Neural progenitor cell (in vitro differentiated cells): ENCODE results near the gene ALDH1L1. TPM values are rescaled to one million over a fixed set of nuclear protein-coding genes. Genes with fewer than 3 reads are reported as not detected.
A peak's percentile ranks its signal among the peaks of the same experiment; 100 is the strongest.

Experiments
- DNase-seq: peaks from one replicate; pipeline ENCODE4 v3.0.0-alpha.2; 2016; ENCODE audit warnings: low spot score
- H2AFZ ChIP-seq: fragments of 200-600 bp; sonication (generic); replicated peaks from 2 replicates; pipeline ENCODE4 v1.6.1; 2016; ENCODE audit warnings: antibody characterized with exemption
- H3F3A ChIP-seq: fragments of 200-600 bp; sonication (generic); 2 replicates; pipeline ENCODE4 v1.6.1; 2016; ENCODE audit warnings: antibody characterized with exemption, low read depth
- H3K27ac ChIP-seq: fragments of 200-600 bp; sonication (generic); 2 replicates; pipeline ENCODE4 v1.5.1; 2016; ENCODE audit warnings: mild to moderate bottlenecking
- H3K27me3 ChIP-seq: fragments of 200-600 bp; sonication (generic); 2 replicates; pipeline ENCODE4 v1.6.1; 2016; ENCODE audit warnings: mild to moderate bottlenecking, moderate library complexity
- H3K36me3 ChIP-seq: fragments of 200-600 bp; sonication (generic); 2 replicates; pipeline ENCODE4 v1.5.1; 2016
- H3K4me1 ChIP-seq: fragments of 200-600 bp; sonication (generic); 2 replicates; pipeline ENCODE4 v1.6.1; 2016; ENCODE audit warnings: mixed run types
- H3K4me2 ChIP-seq: fragments of 200-600 bp; sonication (generic); 2 replicates; pipeline ENCODE4 v1.6.1; 2016
- H3K4me3 ChIP-seq: fragments of 200-600 bp; sonication (generic); 2 replicates; pipeline ENCODE4 v1.5.1; 2016
- H3K79me2 ChIP-seq: fragments of 200-600 bp; sonication (generic); 2 replicates; pipeline ENCODE4 v1.6.1; 2016; ENCODE audit warnings: low read depth
- H3K9ac ChIP-seq: fragments of 200-600 bp; sonication (generic); 2 replicates; pipeline ENCODE4 v1.6.1; 2016
- H3K9me3 ChIP-seq: fragments of 200-600 bp; sonication (generic); 2 replicates; pipeline ENCODE4 v1.5.1; 2016; ENCODE audit warnings: low read depth
- H4K20me1 ChIP-seq: fragments of 200-600 bp; sonication (generic); 2 replicates; pipeline ENCODE4 v1.6.1; 2016; ENCODE audit warnings: low read depth
- H3K27ac Mint-ChIP-seq: 3 replicates; pipeline ENCODE4 v1.8.0; 2021; ENCODE audit warnings: mixed read lengths
- H3K27me3 Mint-ChIP-seq: 2 replicates; pipeline ENCODE4 v1.8.0; 2022; ENCODE audit warnings: low read depth, mild to moderate bottlenecking, inconsistent platforms, moderate library complexity, mixed read lengths; ENCODE audit not compliant: insufficient read depth
- H3K36me3 Mint-ChIP-seq: 3 replicates; pipeline ENCODE4 v1.8.0; 2021; ENCODE audit warnings: mixed read lengths
- H3K4me1 Mint-ChIP-seq: 3 replicates; pipeline ENCODE4 v1.8.0; 2021; ENCODE audit warnings: mixed read lengths
- H3K4me3 Mint-ChIP-seq: 3 replicates; pipeline ENCODE4 v1.8.0; 2021; ENCODE audit warnings: mild to moderate bottlenecking, moderate library complexity, mixed read lengths
- H3K9me3 Mint-ChIP-seq: 3 replicates; pipeline ENCODE4 v1.8.0; 2020; ENCODE audit warnings: mixed read lengths
- CTCF ChIP-seq: fragments of 200-600 bp; sonication (generic); IDR thresholded peaks from 2 replicates; pipeline ENCODE4 v1.5.1; 2017; ENCODE audit warnings: antibody characterized with exemption, mild to moderate bottlenecking
- EZH2 ChIP-seq: fragments of 200-600 bp; sonication (generic); IDR thresholded peaks from 2 replicates; pipeline ENCODE4 v1.6.1; 2017; ENCODE audit warnings: antibody characterized with exemption, mild to moderate bottlenecking, moderate library complexity
- EZH2phosphoT487 ChIP-seq: fragments of 200-600 bp; sonication (generic); IDR thresholded peaks from 2 replicates; pipeline ENCODE4 v1.6.1; 2017; ENCODE audit warnings: antibody characterized with exemption
- total RNA-seq: library from RNA; depleted of rRNA; stranded (reverse); fragments of >200 nt; gene quantifications from 2 replicates; pipeline ENCODE4 v1.2.3, GENCODE V29; 2015; ENCODE audit warnings: low replicate concordance

The ALDH1L1 gene
- total RNA-seq, 1 donor from 2014 or later: 0.60 TPM

GRCh38 chr3:126111566-126112475 lies 68.6 kb downstream of the ALDH1L1 start:
- no peak for DNase-seq
- no peak overlapping the region for H3K4me3 ChIP-seq

DNA sequence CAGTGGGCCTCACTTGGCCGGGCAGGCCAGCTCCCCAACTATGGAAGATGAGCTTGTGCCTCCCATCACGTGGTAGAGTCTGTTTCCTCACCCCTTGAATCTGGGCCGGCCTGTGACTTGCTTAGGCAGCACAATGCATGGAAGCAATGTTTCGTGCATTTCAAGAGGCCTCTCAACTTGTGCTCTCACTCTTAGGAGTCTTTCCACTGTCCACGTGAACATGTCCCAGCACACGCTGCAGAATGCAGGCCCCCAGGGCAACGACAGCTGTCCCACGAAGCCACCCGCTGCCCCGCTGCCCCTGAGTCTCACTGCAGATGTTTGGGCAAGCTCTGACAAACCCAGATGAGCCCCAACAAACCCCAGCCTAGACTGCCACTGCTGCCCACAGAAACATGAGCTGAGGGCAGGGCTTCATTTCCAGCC lies 69.2 kb downstream of the ALDH1L1 start:
- Mint-ChIP-seq H3K9me3 (no peaks in the 10 kb centered on the region), H3K27ac (no peak overlapping the region), H3K4me1 (peaks cover 24% of the 10 kb centered on the region), H3K27me3 (peaks cover 21% of the 10 kb centered on the region), H3K4me3 (no peak overlapping the region), H3K36me3 (peaks cover 1% of the 10 kb centered on the region)
- H3K9ac ChIP-seq: no peak overlapping the region
- no peaks in the 10 kb centered on the region for H3K4me1 ChIP-seq
- H3K9me3 ChIP-seq: no peaks in the 10 kb centered on the region
- DNase-seq: no peak
- H3F3A ChIP-seq: no peaks in the 10 kb centered on the region
- H3K4me3 ChIP-seq: no peak overlapping the region
- no peaks in the 10 kb centered on the region for H3K27me3 ChIP-seq
- no peaks in the 10 kb centered on the region for H3K79me2 ChIP-seq
- no peak overlapping the region for H3K4me2 ChIP-seq
- H3K36me3 ChIP-seq: no peaks in the 10 kb centered on the region
- H3K27ac ChIP-seq: no peak overlapping the region
- no peaks in the 10 kb centered on the region for H4K20me1 ChIP-seq
- H2AFZ ChIP-seq: no peak overlapping the region
- no peak for TF ChIP-seq EZH2
- TF ChIP-seq CTCF: no peak
- TF ChIP-seq EZH2phosphoT487: no peak

More at GRCh38 chr3:126111566-126112475, 68.6 kb downstream of the ALDH1L1 start:
- no peaks in the 10 kb centered on the region for H3F3A ChIP-seq
- Mint-ChIP-seq H3K27ac (no peak overlapping the region), H3K27me3 (peaks cover 23% of the 10 kb centered on the region), H3K9me3 (no peaks in the 10 kb centered on the region), H3K4me1 (peaks cover 21% of the 10 kb centered on the region), H3K36me3 (no peaks in the 10 kb centered on the region), H3K4me3 (no peak overlapping the region)
- H2AFZ ChIP-seq: no peak overlapping the region
- no peak overlapping the region for H3K4me2 ChIP-seq
- H3K79me2 ChIP-seq: no peaks in the 10 kb centered on the region
- H3K27me3 ChIP-seq: no peaks in the 10 kb centered on the region
- H3K9me3 ChIP-seq: no peaks in the 10 kb centered on the region
- H3K9ac ChIP-seq: no peak overlapping the region
- no peak overlapping the region for H3K27ac ChIP-seq
- no peak for TF ChIP-seq EZH2
- TF ChIP-seq EZH2phosphoT487: no peak
- no peak for TF ChIP-seq CTCF
- H3K36me3 ChIP-seq: no peaks in the 10 kb centered on the region
- H4K20me1 ChIP-seq: no peaks in the 10 kb centered on the region
- H3K4me1 ChIP-seq: no peaks in the 10 kb centered on the region

DNA sequence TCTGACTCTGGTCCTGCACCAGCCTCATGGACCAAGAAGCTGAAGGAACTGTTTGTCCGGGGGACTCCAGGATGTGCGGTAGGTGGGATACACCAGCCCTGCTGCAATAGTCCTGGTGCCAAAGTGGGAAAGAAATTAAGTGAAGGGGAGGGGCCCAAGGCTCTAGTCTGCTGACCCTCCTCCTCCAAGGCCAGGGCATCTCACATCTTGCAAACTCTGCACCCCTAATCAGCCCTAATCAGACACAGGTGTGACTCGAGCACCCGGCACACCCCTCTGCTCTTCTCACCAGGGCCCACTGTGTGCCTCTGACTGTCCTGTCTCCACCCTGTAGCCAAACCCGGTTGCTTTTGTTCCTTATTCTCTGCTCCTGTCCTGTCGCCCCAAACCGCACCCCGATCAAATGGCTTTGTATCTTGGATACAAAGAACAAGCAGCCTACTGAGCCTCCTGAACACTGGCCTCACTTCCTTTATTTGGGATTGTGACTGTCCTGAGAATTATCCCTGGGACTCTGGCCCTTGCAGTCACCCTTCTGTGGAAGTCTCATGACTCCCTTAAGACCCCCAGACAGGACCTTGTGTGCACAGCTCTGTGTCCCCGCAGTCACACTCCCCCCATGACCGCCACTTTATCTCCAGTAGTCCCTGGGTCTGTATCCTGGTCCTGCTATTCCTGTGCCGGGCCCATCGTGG lies 69.8 kb downstream of the ALDH1L1 start:
- Mint-ChIP-seq H3K27ac (no peak overlapping the region), H3K36me3 (peaks cover 1% of the 10 kb centered on the region), H3K4me3 (peak overlapping the region; percentile 5), H3K4me1 (peaks cover 25% of the 10 kb centered on the region), H3K9me3 (no peaks in the 10 kb centered on the region), H3K27me3 (peaks cover 23% of the 10 kb centered on the region)
- Histone ChIP-seq H2AFZ (no peak overlapping the region), H3K36me3 (no peaks in the 10 kb centered on the region), H4K20me1 (no peaks in the 10 kb centered on the region), H3K27me3 (no peaks in the 10 kb centered on the region), H3K4me3 (no peak overlapping the region), H3K79me2 (no peaks in the 10 kb centered on the region), H3K27ac (no peak overlapping the region), H3F3A (no peaks in the 10 kb centered on the region), H3K4me2 (no peak overlapping the region), H3K9ac (no peak overlapping the region), H3K4me1 (no peaks in the 10 kb centered on the region), H3K9me3 (no peaks in the 10 kb centered on the region)
- no peak for TF ChIP-seq EZH2phosphoT487
- TF ChIP-seq CTCF: no peak
- no peak for TF ChIP-seq EZH2
- DNase-seq: no peak
